Measurements from ENCODE around the gene RANBP3. TPM values are rescaled to one million over a fixed set of nuclear protein-coding genes. Genes with fewer than 3 reads are reported as not detected.

Gene RANBP3
- total and polyA plus RNA-seq, 2 experiments from 2014 or later: 41.8 to 50.0 TPM

- Histone ChIP-seq H2AFZ (no peak overlapping the region), H3K9ac (no peak overlapping the region), H3K4me2 (ENCODE audit: unreplicated experiment) (no peak overlapping the region), H3K9me3 (ENCODE audit: low read depth) (no peaks in the 10 kb centered on the region), H3K4me3 (no peak overlapping the region), H3K4me1 (ENCODE audit: insufficient read depth) (no peaks in the 10 kb centered on the region), H3K9me2 (ENCODE audit: insufficient read depth) (no peaks in the 10 kb centered on the region), H4K20me1 (ENCODE audit: insufficient read depth) (no peaks in the 10 kb centered on the region), H3F3A (ENCODE audit: insufficient read depth) (no peaks in the 10 kb centered on the region), H3K27me3 (replicated peaks; ENCODE audit: insufficient read depth) (no peaks in the 10 kb centered on the region), H3K79me2 (ENCODE audit: insufficient read depth) (no peaks in the 10 kb centered on the region), H3K27ac (no peak overlapping the region), H3K36me3 (ENCODE audit: low read depth) (no peaks in the 10 kb centered on the region)
- DNase-seq: no peak
- 87 to 93% methylated on average over 17 of the region's 17 CpGs for WGBS, 2 experiments (ENCODE audit: low coverage in 1 of 2, low lambda C conversion rate in 2 of 2, missing lambda C conversion rate in 2 of 2)
- in situ Hi-C loops (cut with MboI): no loop called here
- no peak for TF ChIP-seq EZH2 (IDR thresholded peaks at IDR 0.05; ENCODE audit: insufficient read depth, poor library complexity, severe bottlenecking)
These were observed 19.4 kb upstream of the RANBP3 start for GRCh38 chr19:5997371-5997770.

DNA sequence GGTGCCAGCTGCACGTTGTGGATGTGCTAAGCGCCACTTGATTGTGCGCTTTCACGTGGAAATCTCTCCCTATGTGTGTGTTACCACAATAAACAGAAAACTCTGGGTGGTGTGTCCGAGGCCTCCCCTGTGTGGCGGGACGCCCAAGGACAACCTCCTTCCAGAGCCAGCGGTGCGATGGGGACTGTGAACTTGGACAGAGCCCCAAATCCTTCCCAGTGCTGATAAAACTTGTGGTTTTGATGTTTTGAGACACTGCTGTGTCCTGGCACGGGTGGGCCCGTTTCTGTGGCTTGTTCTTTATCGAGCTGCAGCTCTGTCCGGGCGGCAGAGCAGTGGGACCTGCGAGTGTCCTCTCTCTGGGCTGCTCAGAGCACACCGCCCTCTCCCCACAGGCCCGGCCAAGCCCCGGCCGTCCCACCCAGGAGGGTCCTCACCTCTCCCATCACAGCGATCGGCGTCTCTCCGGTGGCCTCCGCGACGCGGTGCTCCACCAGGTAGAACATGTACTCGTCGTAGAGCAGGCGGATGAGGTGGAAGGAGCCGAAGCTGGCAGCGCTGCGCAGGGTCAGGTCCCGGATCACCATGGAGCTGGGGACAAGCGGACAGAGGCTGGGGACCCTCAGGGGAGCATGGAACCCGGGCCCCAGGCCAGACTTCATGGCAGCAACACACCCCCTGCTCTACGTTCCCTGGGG lies 18.8 kb upstream of the RANBP3 start:
- H3K79me2 ChIP-seq (ENCODE audit: insufficient read depth): no peaks in the 10 kb centered on the region
- 87 to 89% methylated on average over 36 to 37 of the region's 37 CpGs for WGBS, 2 experiments (ENCODE audit: low coverage in 1 of 2, low lambda C conversion rate in 2 of 2, missing lambda C conversion rate in 2 of 2)
- in situ Hi-C loops (cut with MboI): no loop called here

GRCh38 chr19:5996102-5996501 lies 18.2 kb upstream of the RANBP3 start:
- DNase-seq: no peak
- Histone ChIP-seq H4K20me1 (ENCODE audit: insufficient read depth) (no peaks in the 10 kb centered on the region), H3K79me2 (ENCODE audit: insufficient read depth) (no peaks in the 10 kb centered on the region), H3K9ac (no peak overlapping the region), H3K27ac (no peak overlapping the region), H3K9me2 (ENCODE audit: insufficient read depth) (no peaks in the 10 kb centered on the region), H3K27me3 (replicated peaks; ENCODE audit: insufficient read depth) (no peaks in the 10 kb centered on the region), H3K4me3 (no peak overlapping the region), H3K36me3 (ENCODE audit: low read depth) (no peaks in the 10 kb centered on the region), H3K9me3 (ENCODE audit: low read depth) (no peaks in the 10 kb centered on the region), H3K4me1 (ENCODE audit: insufficient read depth) (no peaks in the 10 kb centered on the region), H3K4me2 (ENCODE audit: unreplicated experiment) (no peak overlapping the region), H3F3A (ENCODE audit: insufficient read depth) (no peaks in the 10 kb centered on the region), H2AFZ (no peak overlapping the region)
- WGBS, 2 experiments (ENCODE audit: low coverage in 1 of 2, low lambda C conversion rate in 2 of 2, missing lambda C conversion rate in 2 of 2): 92 to 94% methylated on average over 26 of the region's 26 CpGs
- in situ Hi-C loops (cut with MboI): no loop called here
- TF ChIP-seq EZH2 (IDR thresholded peaks at IDR 0.05; ENCODE audit: insufficient read depth, poor library complexity, severe bottlenecking) (no peak), EZH2phosphoT487 (IDR thresholded peaks at IDR 0.05; ENCODE audit: insufficient read depth, low read depth) (no peak)

More for the DNA sequence above, 18.8 kb upstream of the RANBP3 start:
- no peaks in the 10 kb centered on the region for H3K27me3 ChIP-seq (replicated peaks; ENCODE audit: insufficient read depth)
- H3K4me3 ChIP-seq: no peak overlapping the region
- H3F3A ChIP-seq (ENCODE audit: insufficient read depth): no peaks in the 10 kb centered on the region
- no peak for DNase-seq
- H4K20me1 ChIP-seq (ENCODE audit: insufficient read depth): no peaks in the 10 kb centered on the region
- no peak overlapping the region for H3K27ac ChIP-seq
- H3K4me1 ChIP-seq (ENCODE audit: insufficient read depth): no peaks in the 10 kb centered on the region
- H3K9me2 ChIP-seq (ENCODE audit: insufficient read depth): no peaks in the 10 kb centered on the region
- TF ChIP-seq EZH2phosphoT487 (IDR thresholded peaks at IDR 0.05; ENCODE audit: insufficient read depth, low read depth): no peak
- H3K9me3 ChIP-seq (ENCODE audit: low read depth): no peaks in the 10 kb centered on the region
- no peaks in the 10 kb centered on the region for H3K36me3 ChIP-seq (ENCODE audit: low read depth)
- no peak overlapping the region for H3K9ac ChIP-seq
- no peak overlapping the region for H2AFZ ChIP-seq
- H3K4me2 ChIP-seq (ENCODE audit: unreplicated experiment): no peak overlapping the region

DNA sequence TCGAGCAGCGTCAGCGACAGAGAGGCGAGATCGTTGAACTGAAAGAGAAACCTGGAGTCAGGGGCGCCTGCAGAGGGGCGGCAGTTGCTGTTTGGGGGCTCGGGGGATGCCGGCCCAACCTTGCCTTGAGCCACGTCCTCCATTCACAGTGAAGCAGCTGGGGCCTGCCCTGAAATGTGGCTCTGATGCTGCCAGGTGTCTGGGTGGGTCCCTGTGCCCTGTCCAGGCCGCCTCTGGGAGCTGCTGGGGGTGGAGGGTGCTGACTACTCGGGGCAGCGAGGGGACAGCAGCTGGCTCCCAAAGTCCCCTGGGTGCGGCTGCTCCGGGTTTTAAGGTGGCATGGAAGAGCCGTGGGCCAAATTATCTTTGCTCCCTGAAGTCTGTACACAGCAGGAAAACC lies 17.7 kb upstream of the RANBP3 start:
- H3K9me2 ChIP-seq (ENCODE audit: insufficient read depth): no peaks in the 10 kb centered on the region
- no peaks in the 10 kb centered on the region for H4K20me1 ChIP-seq (ENCODE audit: insufficient read depth)
- no peak for DNase-seq
- H3K36me3 ChIP-seq (ENCODE audit: low read depth): no peaks in the 10 kb centered on the region
- no peak for TF ChIP-seq EZH2 (IDR thresholded peaks at IDR 0.05; ENCODE audit: insufficient read depth, poor library complexity, severe bottlenecking)
- no peak for TF ChIP-seq EZH2phosphoT487 (IDR thresholded peaks at IDR 0.05; ENCODE audit: insufficient read depth, low read depth)
- 97 to 99% methylated on average over 16 of the region's 16 CpGs for WGBS, 2 experiments (ENCODE audit: low coverage in 1 of 2, low lambda C conversion rate in 2 of 2, missing lambda C conversion rate in 2 of 2)
- no peak overlapping the region for H3K27ac ChIP-seq
- no peaks in the 10 kb centered on the region for H3K9me3 ChIP-seq (ENCODE audit: low read depth)
- no peaks in the 10 kb centered on the region for H3K79me2 ChIP-seq (ENCODE audit: insufficient read depth)
- H3K4me2 ChIP-seq (ENCODE audit: unreplicated experiment): no peak overlapping the region
- H3K4me1 ChIP-seq (ENCODE audit: insufficient read depth): no peaks in the 10 kb centered on the region
- no peaks in the 10 kb centered on the region for H3K27me3 ChIP-seq (replicated peaks; ENCODE audit: insufficient read depth)
- H3K9ac ChIP-seq: no peak overlapping the region
- H3F3A ChIP-seq (ENCODE audit: insufficient read depth): no peaks in the 10 kb centered on the region
- H2AFZ ChIP-seq: no peak overlapping the region
- in situ Hi-C loops (cut with MboI): no loop called here
- H3K4me3 ChIP-seq: no peak overlapping the region
